A549 treated with DMSO at 1 μM for 4 hours (cell line): ENCODE measurements around the gene ELOVL3. TPM values are rescaled to one million over a fixed set of nuclear protein-coding genes. Genes with fewer than 3 reads are reported as not detected.

Source experiments
- total RNA-seq: library from RNA; stranded (reverse); fragments of 200-300 nt; extraction: Qiagen RNA extraction; gene quantifications from 5 replicates; pipeline ENCODE4 v1.2.3, GENCODE V29; 2022; ENCODE audit warnings: low read depth

The ELOVL3 gene
- total RNA-seq: 0.22 to 0.39 TPM (median 0.23 TPM) in 5 replicates

GRCh38 chr10:102225646-102226541 lies at the start of gene ELOVL3:
TSS of gene ELOVL3 (plus strand) at chr10:102226299. CDS start at chr10:102226549, 250 bp downstream.

GRCh38 chr10:102241444-102242117 lies 15.5 kb downstream of the ELOVL3 start, which contains the start of gene PITX3:
TSS of gene PITX3 (minus strand) at chr10:102241512. CDS start at chr10:102232080, 9,432 bp downstream.

GRCh38 chr10:102245082-102245931 lies 19.2 kb downstream of the ELOVL3 start, which contains the start of gene GBF1:
TSS of gene GBF1 (plus strand) at chr10:102245532. CDS start at chr10:102258939, 13,407 bp downstream.

Other genes with a start within 250 kb of the ELOVL3 start
- gene ARMH3, start 170.1 kb upstream of the ELOVL3 start, total RNA-seq: 11.9 to 12.7 TPM (median 12.6 TPM) in 5 replicates
- gene HPS6, start 160.9 kb upstream of the ELOVL3 start, total RNA-seq: 28.9 to 36.0 TPM (median 34.4 TPM) in 5 replicates
- 32.9 to 44.4 TPM (median 40.0 TPM) in 5 replicates for gene LDB1, start 105.9 kb upstream of the ELOVL3 start, total RNA-seq
- gene PPRC1, start 93.3 kb upstream of the ELOVL3 start, total RNA-seq: 54.6 to 69.2 TPM (median 61.3 TPM) in 5 replicates
- 198 to 200 TPM (median 200 TPM) in 5 replicates for gene NOLC1, start 73.9 kb upstream of the ELOVL3 start, total RNA-seq
- gene PITX3, start 15.2 kb downstream of the ELOVL3 start, total RNA-seq: 0.25 to 0.37 TPM (median 0.30 TPM) in 4 of 5 replicates, not detected in the other
- gene GBF1, start 19.2 kb downstream of the ELOVL3 start, total RNA-seq: 20.4 to 29.7 TPM (median 27.3 TPM) in 5 replicates
- gene NFKB2, start 169.4 kb downstream of the ELOVL3 start, total RNA-seq: 73.7 to 124 TPM (median 95.5 TPM) in 5 replicates
- gene PSD, start 192.5 kb downstream of the ELOVL3 start, total RNA-seq: 0.51 to 0.80 TPM (median 0.64 TPM) in 5 replicates
- 5.5 to 11.6 TPM (median 8.9 TPM) in 5 replicates for gene FBXL15, start 194.5 kb downstream of the ELOVL3 start, total RNA-seq
- gene CUEDC2, start 206.3 kb downstream of the ELOVL3 start, total RNA-seq: 61.4 to 65.1 TPM (median 63.5 TPM) in 5 replicates
- gene C10orf95, start 225.2 kb downstream of the ELOVL3 start, total RNA-seq: 0.09 to 0.26 TPM (median 0.16 TPM) in 5 replicates